DOHH2 (cell line): ENCODE results near the gene OLIG2.

Experiments
- H3F3A ChIP-seq: fragments of 200-600 bp; sonication (generic), shearing (Covaris generic); 2 replicates; pipeline ENCODE4 v1.6.0; 2016; ENCODE audit warnings: antibody characterized with exemption, mild to moderate bottlenecking; ENCODE audit not compliant: control insufficient read depth, insufficient read depth
- H3K27ac ChIP-seq: fragments of 200-600 bp; sonication (generic); 2 replicates; pipeline ENCODE4 v1.5.1; 2014; ENCODE audit warnings: low read depth, mild to moderate bottlenecking, low read length, moderate library complexity
- H3K27me3 ChIP-seq: fragments of 200-600 bp; sonication (generic); 2 replicates; pipeline ENCODE4 v1.6.1; 2014; ENCODE audit warnings: mild to moderate bottlenecking, low read length, mixed read lengths; ENCODE audit not compliant: control insufficient read depth
- H3K36me3 ChIP-seq: fragments of 200-600 bp; sonication (generic); 2 replicates; pipeline ENCODE4 v1.6.1; 2014; ENCODE audit warnings: mild to moderate bottlenecking, low read length, moderate library complexity, mixed read lengths; ENCODE audit not compliant: control insufficient read depth
- H3K4me1 ChIP-seq: fragments of 200-600 bp; sonication (generic); 2 replicates; pipeline ENCODE4 v1.6.1; 2014; ENCODE audit warnings: mild to moderate bottlenecking, low read length, mixed read lengths; ENCODE audit not compliant: control insufficient read depth
- H3K4me2 ChIP-seq: fragments of 200-600 bp; sonication (generic); 2 replicates; pipeline ENCODE4 v1.6.0; 2014; ENCODE audit warnings: mild to moderate bottlenecking, low read length, moderate library complexity
- H3K4me3 ChIP-seq: fragments of 200-600 bp; sonication (generic); 2 replicates; pipeline ENCODE4 v1.5.1; 2014; ENCODE audit warnings: mild to moderate bottlenecking, low read length, mixed read lengths
- H3K79me2 ChIP-seq: fragments of 200-600 bp; sonication (generic); 2 replicates; pipeline ENCODE4 v1.6.1; 2014; ENCODE audit warnings: mild to moderate bottlenecking, low read length, mixed read lengths; ENCODE audit not compliant: control insufficient read depth
- H3K9me2 ChIP-seq: fragments of 200-600 bp; sonication (generic); replicated peaks from 2 replicates; pipeline ENCODE4 v1.6.1; 2014; ENCODE audit warnings: mild to moderate bottlenecking, low read length, mixed read lengths; ENCODE audit not compliant: control insufficient read depth
- H3K9me3 ChIP-seq: fragments of 200-600 bp; sonication (generic); 2 replicates; pipeline ENCODE4 v1.6.1; 2014; ENCODE audit warnings: antibody characterized with exemption, low read length, mixed read lengths; ENCODE audit not compliant: control insufficient read depth, insufficient read depth
- H4K20me1 ChIP-seq: fragments of 200-600 bp; sonication (generic); 2 replicates; pipeline ENCODE4 v1.6.0; 2014; ENCODE audit warnings: low read depth, mild to moderate bottlenecking, antibody characterized with exemption, low read length, moderate library complexity; ENCODE audit not compliant: control insufficient read depth, insufficient read depth
- EZH2phosphoT487 ChIP-seq: fragments of 200-600 bp; sonication (generic); IDR thresholded peaks from 2 replicates; pipeline ENCODE4 v1.6.1; 2017; ENCODE audit warnings: borderline replicate concordance, mild to moderate bottlenecking, antibody characterized with exemption, low read length, moderate library complexity, mixed read lengths
- TF ChIP-seq, protein P1 (sequence below): fragments of 200-600 bp; sonication (generic); IDR thresholded peaks from one replicate; pipeline ENCODE4 v1.5.1; 2014; ENCODE audit warnings: antibody characterized with exemption, mild to moderate bottlenecking, low read depth, low read length; ENCODE audit not compliant: poor library complexity, severe bottlenecking

The OLIG2 gene

DNA sequence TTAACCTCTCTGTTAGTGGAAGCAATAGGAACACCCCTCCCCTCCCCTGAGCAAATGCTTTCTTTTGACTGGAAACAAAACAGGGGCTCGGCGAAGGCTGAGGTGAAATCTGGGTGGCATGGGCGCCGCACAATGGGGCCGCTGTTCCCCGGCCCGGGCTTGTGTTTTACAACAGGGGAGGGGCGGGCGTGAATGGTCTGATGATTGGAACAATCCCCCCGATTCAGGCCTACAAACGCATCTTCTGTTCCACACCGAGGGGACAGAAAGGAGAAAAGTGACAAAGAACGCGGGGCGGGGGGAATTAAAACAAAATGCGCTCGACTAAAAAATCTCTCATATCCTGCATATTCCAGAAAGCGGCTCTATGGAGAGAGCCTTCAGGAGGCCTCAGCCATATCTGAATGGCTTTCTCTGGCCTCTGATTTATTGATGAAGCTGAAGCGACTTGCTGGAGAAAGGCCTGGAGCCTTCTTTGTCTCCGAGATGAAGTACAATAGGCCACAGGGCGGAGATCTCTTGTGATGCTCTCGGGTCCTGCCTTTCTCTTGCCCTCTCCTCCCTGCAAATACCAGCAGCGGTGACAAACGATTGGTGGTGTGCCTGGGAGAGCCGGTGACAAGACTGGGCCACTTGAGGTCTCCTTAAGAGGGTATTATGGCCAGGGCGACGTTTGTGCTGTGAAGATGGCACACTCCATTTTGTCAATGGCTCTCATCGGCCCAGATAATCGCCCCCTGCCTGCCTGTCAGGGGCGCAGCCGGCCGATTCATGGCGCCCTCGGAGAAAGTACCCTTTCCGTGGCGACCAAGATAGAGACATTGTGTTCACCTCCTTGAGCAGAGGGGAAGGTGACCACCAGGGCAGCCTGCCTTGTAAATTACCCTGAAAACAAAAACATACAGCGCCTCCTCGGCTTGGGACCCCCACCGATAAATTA, 47.1 kb upstream of the OLIG2 start:
- Histone ChIP-seq H3K9me2 (no peaks in the 10 kb centered on the region), H4K20me1 (no peaks in the 10 kb centered on the region), H3F3A (no peaks in the 10 kb centered on the region), H3K79me2 (no peaks in the 10 kb centered on the region), H3K27me3 (peaks cover 7% of the 10 kb centered on the region; the same call in 1 of the 2 replicates), H3K9me3 (no peaks in the 10 kb centered on the region), H3K4me3 (no peak overlapping the region), H3K27ac (no peak overlapping the region), H3K4me1 (no peaks in the 10 kb centered on the region), H3K36me3 (no peaks in the 10 kb centered on the region), H3K4me2 (no peak overlapping the region)
- TF ChIP-seq, protein P1, sequence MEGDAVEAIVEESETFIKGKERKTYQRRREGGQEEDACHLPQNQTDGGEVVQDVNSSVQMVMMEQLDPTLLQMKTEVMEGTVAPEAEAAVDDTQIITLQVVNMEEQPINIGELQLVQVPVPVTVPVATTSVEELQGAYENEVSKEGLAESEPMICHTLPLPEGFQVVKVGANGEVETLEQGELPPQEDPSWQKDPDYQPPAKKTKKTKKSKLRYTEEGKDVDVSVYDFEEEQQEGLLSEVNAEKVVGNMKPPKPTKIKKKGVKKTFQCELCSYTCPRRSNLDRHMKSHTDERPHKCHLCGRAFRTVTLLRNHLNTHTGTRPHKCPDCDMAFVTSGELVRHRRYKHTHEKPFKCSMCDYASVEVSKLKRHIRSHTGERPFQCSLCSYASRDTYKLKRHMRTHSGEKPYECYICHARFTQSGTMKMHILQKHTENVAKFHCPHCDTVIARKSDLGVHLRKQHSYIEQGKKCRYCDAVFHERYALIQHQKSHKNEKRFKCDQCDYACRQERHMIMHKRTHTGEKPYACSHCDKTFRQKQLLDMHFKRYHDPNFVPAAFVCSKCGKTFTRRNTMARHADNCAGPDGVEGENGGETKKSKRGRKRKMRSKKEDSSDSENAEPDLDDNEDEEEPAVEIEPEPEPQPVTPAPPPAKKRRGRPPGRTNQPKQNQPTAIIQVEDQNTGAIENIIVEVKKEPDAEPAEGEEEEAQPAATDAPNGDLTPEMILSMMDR = no peak
- TF ChIP-seq EZH2phosphoT487 = no peak

DNA sequence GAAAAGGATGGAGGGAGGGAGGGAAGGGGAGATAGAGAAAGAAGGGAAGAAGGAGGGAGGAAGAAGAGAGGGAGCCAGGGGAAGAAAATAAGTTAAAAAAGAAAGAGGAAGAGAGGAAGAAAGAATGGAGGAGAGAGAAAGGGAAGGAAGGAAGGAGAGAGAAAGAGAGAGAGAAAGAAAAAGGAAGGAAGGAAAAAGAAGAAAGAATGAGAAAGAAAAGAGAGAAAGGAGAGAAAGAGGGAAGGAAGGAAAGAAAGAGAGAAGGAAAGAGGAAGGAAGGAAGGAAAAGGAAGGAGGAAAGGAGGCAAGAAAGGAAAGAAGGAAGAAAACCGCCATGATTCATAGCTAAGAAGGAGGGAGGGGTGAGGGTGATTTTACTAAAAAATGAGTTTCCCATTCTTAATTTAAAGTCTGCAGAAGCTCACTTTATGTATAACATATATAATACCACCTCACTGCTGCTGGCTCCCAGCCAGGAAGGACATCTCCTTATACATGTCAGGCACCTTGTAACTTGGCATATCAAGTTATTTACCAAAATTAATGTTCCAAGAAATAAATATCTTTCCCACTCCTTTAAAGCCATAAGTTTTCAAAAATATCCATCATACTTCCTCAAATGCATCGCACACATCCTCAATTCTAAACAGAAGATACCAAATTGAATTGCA, 46.0 kb upstream of the OLIG2 start:
- Histone ChIP-seq H3K27me3 (peaks cover 7% of the 10 kb centered on the region), H4K20me1 (no peaks in the 10 kb centered on the region), H3K4me2 (no peak overlapping the region), H3K36me3 (no peaks in the 10 kb centered on the region), H3K9me2 (no peaks in the 10 kb centered on the region), H3K4me1 (no peaks in the 10 kb centered on the region), H3K4me3 (no peak overlapping the region), H3K27ac (no peak overlapping the region), H3K9me3 (no peaks in the 10 kb centered on the region), H3K79me2 (no peaks in the 10 kb centered on the region), H3F3A (no peaks in the 10 kb centered on the region)
- TF ChIP-seq, protein P1 = no peak
- no peak for TF ChIP-seq EZH2phosphoT487

DNA sequence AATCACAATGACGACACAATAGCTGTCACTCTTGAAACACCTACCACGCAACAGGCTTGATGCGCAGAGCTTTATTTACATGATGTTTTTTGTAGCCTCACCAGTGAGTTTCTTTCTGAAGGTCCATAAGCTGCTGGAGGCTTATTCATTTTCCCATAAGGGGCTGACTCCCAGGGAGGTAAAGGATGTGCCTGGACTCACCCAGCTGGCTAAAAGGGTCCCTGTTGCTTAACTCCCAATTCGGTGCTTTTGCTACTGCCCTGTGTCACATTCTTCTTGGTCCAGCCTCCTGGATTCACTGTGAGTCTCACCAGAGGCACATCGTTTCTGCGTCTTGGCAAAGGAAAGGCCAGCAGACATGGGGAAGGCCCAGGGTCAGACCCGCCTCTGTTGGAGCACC, 44.6 kb upstream of the OLIG2 start:
- H3K9me3 ChIP-seq = no peaks in the 10 kb centered on the region
- H3K9me2 ChIP-seq = no peaks in the 10 kb centered on the region
- peaks cover 9% of the 10 kb centered on the region for H3K27me3 ChIP-seq
- no peaks in the 10 kb centered on the region for H3K4me1 ChIP-seq
- no peak overlapping the region for H3K4me3 ChIP-seq
- no peaks in the 10 kb centered on the region for H3K36me3 ChIP-seq
- no peaks in the 10 kb centered on the region for H4K20me1 ChIP-seq
- no peak overlapping the region for H3K4me2 ChIP-seq
- H3K27ac ChIP-seq = no peak overlapping the region
- no peaks in the 10 kb centered on the region for H3K79me2 ChIP-seq
- no peaks in the 10 kb centered on the region for H3F3A ChIP-seq
- no peak for TF ChIP-seq EZH2phosphoT487
- TF ChIP-seq, protein P1 = no peak
